ENCODE data around the gene MLF2. TPM values are rescaled to one million over a fixed set of nuclear protein-coding genes. Genes with fewer than 3 reads are reported as not detected.
A peak's percentile ranks its signal among the peaks of the same experiment; 100 is the strongest.

The MLF2 gene
- polyA plus RNA-seq, 1 donor from 2014 or later = 134 TPM

GRCh38 chr12:6766651-6767349, 13.9 kb upstream of the MLF2 start:
- Histone ChIP-seq H3K79me2 (replicated peaks; ENCODE audit: insufficient read depth, low read length) (peaks cover 78% of the 10 kb centered on the region), H3K4me3 (ENCODE audit: low read length) (peak overlapping the region; percentile 87), H4K20me1 (ENCODE audit: insufficient read depth) (peaks cover 33% of the 10 kb centered on the region), H3K27ac (ENCODE audit: low read length) (peak overlapping the region; percentile 100), H3K9me2 (ENCODE audit: insufficient read depth, low read length) (no peaks in the 10 kb centered on the region), H3K9ac (ENCODE audit: low read length) (peak overlapping the region; percentile 99), H3K27me3 (ENCODE audit: insufficient read depth, low read depth, low read length) (no peaks in the 10 kb centered on the region), H3K9me3 (ENCODE audit: low read length) (no peaks in the 10 kb centered on the region), H3F3A (ENCODE audit: insufficient read depth, low read length, poor library complexity, severe bottlenecking) (peaks cover 10% of the 10 kb centered on the region), H3K36me3 (ENCODE audit: insufficient read depth, low read length) (peaks cover 4% of the 10 kb centered on the region), H2AFZ (ENCODE audit: low read depth, low read length) (no peak overlapping the region), H3K4me2 (ENCODE audit: low read length) (no peak overlapping the region)
- TF ChIP-seq RAD21 (conservative IDR thresholded peaks at IDR 0.05) = peak; percentile 48
- peak; percentile 50 for TF ChIP-seq SMC3 (conservative IDR thresholded peaks at IDR 0.05; ENCODE audit: poor library complexity)
- no peak for TF ChIP-seq POLR2AphosphoS5 (IDR thresholded peaks at IDR 0.05)
- no peak for TF ChIP-seq TAF1 (IDR thresholded peaks at IDR 0.05; ENCODE audit: low read depth)
- no peak for TF ChIP-seq EZH2 (IDR thresholded peaks at IDR 0.05; ENCODE audit: borderline replicate concordance, insufficient read depth, low read length, poor library complexity, severe bottlenecking)
- peak; percentile 19 for TF ChIP-seq REST (IDR thresholded peaks at IDR 0.05; ENCODE audit: borderline replicate concordance)
- TF ChIP-seq MXI1 (conservative IDR thresholded peaks at IDR 0.05; ENCODE audit: poor library complexity, severe bottlenecking) = peak; percentile 13
- peak; percentile 4 for TF ChIP-seq EP300 (conservative IDR thresholded peaks at IDR 0.05; ENCODE audit: poor library complexity, severe bottlenecking)
- TF ChIP-seq CTCF (IDR thresholded peaks at IDR 0.05; ENCODE audit: poor library complexity, severe bottlenecking) = peak; percentile 69

GRCh38 chr12:6765634-6766581, 13.0 kb upstream of the MLF2 start, which contains the start of gene PTMS:
PTMS (plus strand) TSS chr12:6766363; CDS start chr12:6766706, 343 bp downstream.
- peak within 1 kb of the TSS; percentile 87 for H3K4me3 ChIP-seq (ENCODE audit: low read length)
- peaks cover 31% of the 10 kb centered on the region for H4K20me1 ChIP-seq (ENCODE audit: insufficient read depth)
- peak within 1 kb of the TSS; percentile 68 for H3K4me2 ChIP-seq (ENCODE audit: low read length)
- H3K9me2 ChIP-seq (ENCODE audit: insufficient read depth, low read length) = no peaks in the 10 kb centered on the region
- H3K36me3 ChIP-seq (ENCODE audit: insufficient read depth, low read length) = no peaks in the 10 kb centered on the region
- H2AFZ ChIP-seq (ENCODE audit: low read depth, low read length) = peak within 1 kb of the TSS; percentile 12
- no peaks in the 10 kb centered on the region for H3K9me3 ChIP-seq (ENCODE audit: low read length)
- peaks cover 70% of the 10 kb centered on the region for H3K79me2 ChIP-seq (replicated peaks; ENCODE audit: insufficient read depth, low read length)
- H3K27me3 ChIP-seq (ENCODE audit: insufficient read depth, low read depth, low read length) = no peaks in the 10 kb centered on the region
- TF ChIP-seq MXI1 (conservative IDR thresholded peaks at IDR 0.05; ENCODE audit: poor library complexity, severe bottlenecking) (peak; percentile 18), RAD21 (conservative IDR thresholded peaks at IDR 0.05) (no peak), CTCF (IDR thresholded peaks at IDR 0.05; ENCODE audit: poor library complexity, severe bottlenecking) (no peak), TAF1 (IDR thresholded peaks at IDR 0.05; ENCODE audit: low read depth) (peak; percentile 81), EP300 (conservative IDR thresholded peaks at IDR 0.05; ENCODE audit: poor library complexity, severe bottlenecking) (peak; percentile 11), REST (IDR thresholded peaks at IDR 0.05; ENCODE audit: borderline replicate concordance) (peak; percentile 86), POLR2AphosphoS5 (IDR thresholded peaks at IDR 0.05) (peak; percentile 98), SMC3 (conservative IDR thresholded peaks at IDR 0.05; ENCODE audit: poor library complexity) (no peak), EZH2 (IDR thresholded peaks at IDR 0.05; ENCODE audit: borderline replicate concordance, insufficient read depth, low read length, poor library complexity, severe bottlenecking) (no peak)
- peak within 1 kb of the TSS; percentile 100 for H3K27ac ChIP-seq (ENCODE audit: low read length)
- peaks cover 10% of the 10 kb centered on the region for H3F3A ChIP-seq (ENCODE audit: insufficient read depth, low read length, poor library complexity, severe bottlenecking)
- peak within 1 kb of the TSS; percentile 99 for H3K9ac ChIP-seq (ENCODE audit: low read length)
